Measurements from ENCODE around the gene MDN1. TPM values are rescaled to one million over a fixed set of nuclear protein-coding genes. Genes with fewer than 3 reads are reported as not detected.

MDN1 gene
- total RNA-seq, 1 donor from 2014 or later, result 52.0 TPM

GRCh38 chr6:89611666-89612065 is 207.9 kb downstream of the MDN1 start:
- Mint-ChIP-seq H3K9me3 (no peaks in the 10 kb centered on the region), H3K4me3 (no peak overlapping the region), H3K36me3 (no peaks in the 10 kb centered on the region), H3K4me1 (no peaks in the 10 kb centered on the region), H3K27ac (no peak overlapping the region), H3K27me3 (ENCODE audit: low read depth) (no peaks in the 10 kb centered on the region)
- TF ChIP-seq, protein P1, sequence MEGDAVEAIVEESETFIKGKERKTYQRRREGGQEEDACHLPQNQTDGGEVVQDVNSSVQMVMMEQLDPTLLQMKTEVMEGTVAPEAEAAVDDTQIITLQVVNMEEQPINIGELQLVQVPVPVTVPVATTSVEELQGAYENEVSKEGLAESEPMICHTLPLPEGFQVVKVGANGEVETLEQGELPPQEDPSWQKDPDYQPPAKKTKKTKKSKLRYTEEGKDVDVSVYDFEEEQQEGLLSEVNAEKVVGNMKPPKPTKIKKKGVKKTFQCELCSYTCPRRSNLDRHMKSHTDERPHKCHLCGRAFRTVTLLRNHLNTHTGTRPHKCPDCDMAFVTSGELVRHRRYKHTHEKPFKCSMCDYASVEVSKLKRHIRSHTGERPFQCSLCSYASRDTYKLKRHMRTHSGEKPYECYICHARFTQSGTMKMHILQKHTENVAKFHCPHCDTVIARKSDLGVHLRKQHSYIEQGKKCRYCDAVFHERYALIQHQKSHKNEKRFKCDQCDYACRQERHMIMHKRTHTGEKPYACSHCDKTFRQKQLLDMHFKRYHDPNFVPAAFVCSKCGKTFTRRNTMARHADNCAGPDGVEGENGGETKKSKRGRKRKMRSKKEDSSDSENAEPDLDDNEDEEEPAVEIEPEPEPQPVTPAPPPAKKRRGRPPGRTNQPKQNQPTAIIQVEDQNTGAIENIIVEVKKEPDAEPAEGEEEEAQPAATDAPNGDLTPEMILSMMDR (IDR thresholded peaks at IDR 0.05; ENCODE audit: unreplicated experiment), result no peak
- no peak for DNase-seq (ENCODE audit: low spot score in 2 of 2, unreplicated experiment in 2 of 2)

DNA sequence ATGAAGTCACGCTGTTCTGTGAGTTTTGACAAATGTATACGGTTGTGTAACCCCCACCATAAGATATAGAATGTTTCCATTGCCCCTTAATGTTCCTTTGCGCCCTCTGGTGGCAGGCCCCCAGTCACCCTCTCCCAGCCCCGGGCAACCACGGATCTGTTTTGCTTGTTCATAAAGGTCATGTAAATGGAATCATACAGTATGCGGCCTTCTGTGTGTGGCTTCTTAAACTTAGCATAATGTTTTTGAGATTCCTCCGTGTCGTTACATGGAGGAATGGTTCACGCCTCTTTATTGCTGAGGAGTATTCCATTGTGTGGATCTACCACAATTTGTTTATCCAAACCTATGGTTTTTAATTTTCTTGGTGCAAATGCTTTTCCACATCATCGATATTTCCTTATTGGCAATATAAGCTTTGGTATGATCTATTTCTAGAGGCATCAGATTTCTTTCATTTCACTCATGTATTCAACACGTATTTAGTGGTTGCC is 209.4 kb downstream of the MDN1 start:
- DNase-seq (ENCODE audit: low spot score in 2 of 2, unreplicated experiment in 2 of 2), result peak; percentile 55 to 76
- no peak overlapping the region for H3K27ac Mint-ChIP-seq
- no peak overlapping the region for H3K4me3 Mint-ChIP-seq
- no peaks in the 10 kb centered on the region for H3K36me3 Mint-ChIP-seq
- no peaks in the 10 kb centered on the region for H3K4me1 Mint-ChIP-seq
- no peaks in the 10 kb centered on the region for H3K27me3 Mint-ChIP-seq (ENCODE audit: low read depth)
- no peaks in the 10 kb centered on the region for H3K9me3 Mint-ChIP-seq
- TF ChIP-seq, protein P1 (IDR thresholded peaks at IDR 0.05; ENCODE audit: unreplicated experiment), result peak; percentile 51

DNA sequence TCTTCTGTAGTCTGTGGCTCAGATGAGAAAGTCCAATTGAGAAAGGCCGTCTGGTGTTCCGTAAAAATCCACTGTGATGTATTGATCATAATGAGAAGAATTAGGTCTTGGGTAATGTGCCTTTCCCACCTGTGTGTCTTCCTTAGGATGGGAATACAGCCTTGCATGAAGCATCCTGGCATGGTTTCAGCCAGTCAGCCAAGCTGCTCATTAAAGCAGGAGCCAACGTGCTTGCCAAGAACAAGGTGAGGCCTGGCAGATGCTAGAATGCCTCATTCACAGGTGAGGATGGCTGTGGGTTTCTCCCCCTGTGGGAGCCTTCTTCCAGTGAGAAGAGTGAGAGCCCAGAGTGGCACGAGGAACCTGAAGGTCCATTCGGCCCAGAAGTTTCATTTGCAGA is 213.7 kb downstream of the MDN1 start:
- H3K9me3 Mint-ChIP-seq, result no peaks in the 10 kb centered on the region
- H3K27ac Mint-ChIP-seq, result no peak overlapping the region
- no peak for DNase-seq (ENCODE audit: low spot score in 2 of 2, unreplicated experiment in 2 of 2)
- peaks cover 8% of the 10 kb centered on the region for H3K4me1 Mint-ChIP-seq
- no peaks in the 10 kb centered on the region for H3K36me3 Mint-ChIP-seq
- H3K4me3 Mint-ChIP-seq, result no peak overlapping the region
- TF ChIP-seq, protein P1 (IDR thresholded peaks at IDR 0.05; ENCODE audit: unreplicated experiment), result no peak
- no peaks in the 10 kb centered on the region for H3K27me3 Mint-ChIP-seq (ENCODE audit: low read depth)

GRCh38 chr6:89604653-89605052 is 214.9 kb downstream of the MDN1 start:
- Mint-ChIP-seq H3K9me3 (no peaks in the 10 kb centered on the region), H3K27ac (no peak overlapping the region), H3K4me3 (no peak overlapping the region), H3K36me3 (no peaks in the 10 kb centered on the region), H3K27me3 (ENCODE audit: low read depth) (no peaks in the 10 kb centered on the region), H3K4me1 (peaks cover 16% of the 10 kb centered on the region)
- TF ChIP-seq, protein P1 (IDR thresholded peaks at IDR 0.05; ENCODE audit: unreplicated experiment), result no peak
- no peak for DNase-seq (ENCODE audit: low spot score in 2 of 2, unreplicated experiment in 2 of 2)

- Mint-ChIP-seq H3K36me3 (peaks cover 2% of the 10 kb centered on the region), H3K27ac (no peak overlapping the region), H3K9me3 (no peaks in the 10 kb centered on the region), H3K4me1 (peaks cover 25% of the 10 kb centered on the region), H3K27me3 (ENCODE audit: low read depth) (no peaks in the 10 kb centered on the region), H3K4me3 (no peak overlapping the region)
- TF ChIP-seq, protein P1 (IDR thresholded peaks at IDR 0.05; ENCODE audit: unreplicated experiment), result no peak
- no peak for DNase-seq (ENCODE audit: low spot score in 2 of 2, unreplicated experiment in 2 of 2)
These were observed 217.4 kb downstream of the MDN1 start for GRCh38 chr6:89602166-89602565.

DNA sequence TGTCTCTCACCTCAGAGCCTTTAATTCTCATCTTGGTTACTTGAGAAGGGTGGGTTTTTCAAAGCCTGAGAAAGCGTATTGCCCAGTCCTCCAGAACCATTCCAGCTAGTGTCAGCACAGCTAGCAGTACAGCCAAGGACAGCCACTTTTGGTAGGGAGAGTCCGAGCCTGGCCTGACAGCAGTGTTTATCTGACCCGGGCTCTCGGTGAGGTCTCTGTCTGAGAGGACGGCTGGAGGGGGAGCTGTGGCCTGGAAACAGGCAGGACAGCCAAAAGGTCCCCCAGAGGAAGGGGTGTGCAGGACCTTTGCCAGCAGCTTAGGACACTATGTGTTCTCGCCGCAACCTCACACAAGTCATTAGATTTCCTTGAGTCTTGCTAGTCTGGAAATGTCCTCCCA is 219.9 kb downstream of the MDN1 start:
- no peak for DNase-seq (ENCODE audit: low spot score in 2 of 2, unreplicated experiment in 2 of 2)
- peaks cover 25% of the 10 kb centered on the region for H3K4me1 Mint-ChIP-seq
- H3K4me3 Mint-ChIP-seq, result no peak overlapping the region
- TF ChIP-seq, protein P1 (IDR thresholded peaks at IDR 0.05; ENCODE audit: unreplicated experiment), result no peak
- no peaks in the 10 kb centered on the region for H3K9me3 Mint-ChIP-seq
- H3K27ac Mint-ChIP-seq, result peak overlapping the region; percentile 60
- H3K36me3 Mint-ChIP-seq, result peaks cover 8% of the 10 kb centered on the region
- H3K27me3 Mint-ChIP-seq (ENCODE audit: low read depth), result no peaks in the 10 kb centered on the region
